Measurements from ENCODE around the gene GIT1. TPM values are rescaled to one million over a fixed set of nuclear protein-coding genes. Genes with fewer than 3 reads are reported as not detected.
A peak's percentile ranks its signal among the peaks of the same experiment; 100 is the strongest.

GIT1 gene
- total and polyA plus RNA-seq, 2 of the 13 experiments (the other 11 are each of a cell fraction or from before 2014, with no cell fraction given) = 14.2 to 30.8 TPM

GRCh38 chr17:29574732-29575510, 14.5 kb downstream of the GIT1 start (continued):
- no peak for TF ChIP-seq TEF (CRISPR knock-in tag; IDR thresholded peaks at IDR 0.05)
- TF ChIP-seq ZBTB34 (CRISPR knock-in tag; IDR thresholded peaks at IDR 0.05) = peak; percentile 82
- peak; percentile 98 for TF ChIP-seq HNF4G (IDR thresholded peaks at IDR 0.05; ENCODE audit: borderline replicate concordance, low read depth, low read length)
- peak; percentile 96; the same call in 1 of the 2 replicates for TF ChIP-seq HNF4G (CRISPR knock-in tag; IDR thresholded peaks at IDR 0.05; ENCODE audit: borderline replicate concordance, low read depth)
- TF ChIP-seq, protein P1, sequence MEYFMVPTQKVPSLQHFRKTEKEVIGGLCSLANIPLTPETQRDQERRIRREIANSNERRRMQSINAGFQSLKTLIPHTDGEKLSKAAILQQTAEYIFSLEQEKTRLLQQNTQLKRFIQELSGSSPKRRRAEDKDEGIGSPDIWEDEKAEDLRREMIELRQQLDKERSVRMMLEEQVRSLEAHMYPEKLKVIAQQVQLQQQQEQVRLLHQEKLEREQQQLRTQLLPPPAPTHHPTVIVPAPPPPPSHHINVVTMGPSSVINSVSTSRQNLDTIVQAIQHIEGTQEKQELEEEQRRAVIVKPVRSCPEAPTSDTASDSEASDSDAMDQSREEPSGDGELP (IDR thresholded peaks at IDR 0.05; ENCODE audit: borderline replicate concordance, low read depth) = peak; percentile 99
- TF ChIP-seq ZNF644 (CRISPR knock-in tag; IDR thresholded peaks at IDR 0.05; ENCODE audit: low read depth) = 0 out of 2 replicates have a peak, but pooled peaks have one; percentile 50
- no peak for TF ChIP-seq NKX3-1 (CRISPR knock-in tag; IDR thresholded peaks at IDR 0.05)
- peak; percentile 85 for TF ChIP-seq HOXA3 (CRISPR knock-in tag; IDR thresholded peaks at IDR 0.05)
- peak; percentile 53; the same call in 1 of the 2 replicates for TF ChIP-seq HMG20A (CRISPR knock-in tag; IDR thresholded peaks at IDR 0.05; ENCODE audit: borderline replicate concordance)
- TF ChIP-seq FOXA1 (IDR thresholded peaks at IDR 0.05) = no peak
- TF ChIP-seq FOXA1 (CRISPR knock-in tag; IDR thresholded peaks at IDR 0.05) = no peak
- no peak for TF ChIP-seq MTF1 (CRISPR knock-in tag; IDR thresholded peaks at IDR 0.05)
- no peak for TF ChIP-seq ZFP90 (CRISPR knock-in tag; IDR thresholded peaks at IDR 0.05; ENCODE audit: borderline replicate concordance)
- TF ChIP-seq ZNF335 (CRISPR knock-in tag; IDR thresholded peaks at IDR 0.05) = 0 out of 2 replicates have a peak, but pooled peaks have one; percentile 48
- TF ChIP-seq KDM2A (CRISPR knock-in tag; IDR thresholded peaks at IDR 0.05; ENCODE audit: borderline replicate concordance, low read depth) = peak; percentile 75
- TF ChIP-seq NR2C2 (CRISPR knock-in tag; IDR thresholded peaks at IDR 0.05; ENCODE audit: borderline replicate concordance) = peak; percentile 57
- TF ChIP-seq ZBTB25 (CRISPR knock-in tag; IDR thresholded peaks at IDR 0.05) = peak; percentile 57
- TF ChIP-seq GATAD1 (CRISPR knock-in tag; IDR thresholded peaks at IDR 0.05) = peak; percentile 52; the same call in 1 of the 2 replicates
- 0 out of 2 replicates have a peak, but pooled peaks have one; percentile 21 for TF ChIP-seq PHF8 (CRISPR knock-in tag; IDR thresholded peaks at IDR 0.05)
- peak; percentile 89 for TF ChIP-seq SPEN (CRISPR knock-in tag; IDR thresholded peaks at IDR 0.05; ENCODE audit: low read depth)
- 0 out of 2 replicates have a peak, but pooled peaks have one; percentile 14 for TF ChIP-seq E2F5 (CRISPR knock-in tag; conservative IDR thresholded peaks at IDR 0.05)
- no peak; the same call in 1 of the 2 replicates for TF ChIP-seq DNMT3B (CRISPR knock-in tag; conservative IDR thresholded peaks at IDR 0.05)
- no peak; the same call in 1 of the 2 replicates for TF ChIP-seq FOXC1 (CRISPR knock-in tag; IDR thresholded peaks at IDR 0.05; ENCODE audit: borderline replicate concordance)
- TF ChIP-seq HIVEP1 (CRISPR knock-in tag; IDR thresholded peaks at IDR 0.05) = peak; percentile 81
- TF ChIP-seq DMAP1 (CRISPR knock-in tag; IDR thresholded peaks at IDR 0.05) = peak; percentile 61; the same call in 1 of the 2 replicates
- TF ChIP-seq ELF1 (CRISPR knock-in tag; IDR thresholded peaks at IDR 0.05) = peak; percentile 74
- peak; percentile 80 for TF ChIP-seq SKI (IDR thresholded peaks at IDR 0.05; ENCODE audit: partially characterized antibody)
